OCI-LY1 (cell line): Measurements from ENCODE around the gene PSMA7.

ENCODE experiments used
- H2AFZ ChIP-seq: fragments of 200-600 bp; sonication (generic), shearing (Covaris generic); 2 replicates; pipeline ENCODE4 v1.6.0; 2014; ENCODE audit warnings: antibody characterized with exemption, mild to moderate bottlenecking, low read length
- H3F3A ChIP-seq: fragments of 200-600 bp; sonication (generic), shearing (Covaris generic); 2 replicates; pipeline ENCODE4 v1.6.0; 2014; ENCODE audit warnings: mild to moderate bottlenecking, antibody characterized with exemption, low read length, moderate library complexity; ENCODE audit not compliant: insufficient read depth
- H3K27ac ChIP-seq: fragments of 200-600 bp; sonication (generic); 2 replicates; pipeline ENCODE4 v1.5.1; 2014; ENCODE audit warnings: low read length, mixed run types, mild to moderate bottlenecking, low read depth; ENCODE audit not compliant: poor library complexity, severe bottlenecking
- H3K27me3 ChIP-seq: fragments of 200-600 bp; sonication (generic); 2 replicates; pipeline ENCODE4 v1.6.0; 2014; ENCODE audit warnings: antibody characterized with exemption, mild to moderate bottlenecking, low read length, moderate library complexity; ENCODE audit not compliant: insufficient read depth
- H3K36me3 ChIP-seq: fragments of 200-600 bp; sonication (generic); 2 replicates; pipeline ENCODE4 v1.6.1; 2014; ENCODE audit warnings: mild to moderate bottlenecking, antibody characterized with exemption, low read length, moderate library complexity, mixed read lengths; ENCODE audit not compliant: insufficient read depth
- H3K4me1 ChIP-seq: fragments of 200-600 bp; sonication (generic); 2 replicates; pipeline ENCODE4 v1.5.1; 2014; ENCODE audit warnings: mild to moderate bottlenecking, low read length, moderate library complexity; ENCODE audit not compliant: insufficient read depth, severe bottlenecking
- H3K4me2 ChIP-seq: fragments of 200-600 bp; sonication (generic), shearing (Covaris generic); 2 replicates; pipeline ENCODE4 v1.6.1; 2014; ENCODE audit warnings: low read length
- H3K4me3 ChIP-seq: fragments of 200-600 bp; sonication (generic); 2 replicates; pipeline ENCODE4 v1.5.1; 2014; ENCODE audit warnings: low read length, low read depth, mild to moderate bottlenecking, mixed read lengths; ENCODE audit not compliant: poor library complexity, severe bottlenecking
- H3K79me2 ChIP-seq: fragments of 200-600 bp; shearing (Covaris generic); 2 replicates; pipeline ENCODE4 v1.6.1; 2016; ENCODE audit warnings: mixed run types, low read length, mixed read lengths; ENCODE audit not compliant: insufficient read depth
- H3K9ac ChIP-seq: fragments of 200-600 bp; sonication (generic), shearing (Covaris generic); 2 replicates; pipeline ENCODE4 v1.6.1; 2014; ENCODE audit warnings: mild to moderate bottlenecking, low read length, mixed read lengths
- H3K9me2 ChIP-seq: fragments of 200-600 bp; sonication (generic), shearing (Covaris generic); 2 replicates; pipeline ENCODE4 v1.6.1; 2014; ENCODE audit warnings: low read depth, mild to moderate bottlenecking, low read length, mixed read lengths
- H3K9me3 ChIP-seq: fragments of 200-600 bp; shearing (Covaris generic); 2 replicates; pipeline ENCODE4 v1.6.1; 2014; ENCODE audit warnings: low read length, mixed read lengths
- H4K20me1 ChIP-seq: fragments of 200-600 bp; sonication (generic), shearing (Covaris generic); 2 replicates; pipeline ENCODE4 v1.6.0; 2016; ENCODE audit warnings: mild to moderate bottlenecking, low read length; ENCODE audit not compliant: insufficient read depth
- EZH2 ChIP-seq: fragments of 200-600 bp; sonication (generic), shearing (Covaris generic); IDR thresholded peaks from 2 replicates; pipeline ENCODE4 v1.8.0; 2017; ENCODE audit warnings: borderline replicate concordance, mixed run types, mild to moderate bottlenecking, antibody characterized with exemption, low read length, moderate library complexity, mixed read lengths
- TF ChIP-seq, protein P1 (sequence below): fragments of 200-600 bp; sonication (generic), shearing (Covaris generic); IDR thresholded peaks from 2 replicates; pipeline ENCODE4 v1.5.1; 2017; ENCODE audit warnings: mild to moderate bottlenecking, antibody characterized with exemption, low read length, moderate library complexity, mixed read lengths

The PSMA7 gene

GRCh38 chr20:62132421-62132820 lies 10.8 kb downstream of the PSMA7 start:
- Histone ChIP-seq H4K20me1 (no peaks in the 10 kb centered on the region), H3K27me3 (no peaks in the 10 kb centered on the region), H3F3A (peaks cover 6% of the 10 kb centered on the region; the same call in 1 of the 2 replicates), H3K9ac (no peak overlapping the region), H3K9me3 (no peaks in the 10 kb centered on the region), H3K79me2 (no peaks in the 10 kb centered on the region), H3K36me3 (peaks cover 99% of the 10 kb centered on the region), H2AFZ (no peak overlapping the region), H3K4me3 (no peak overlapping the region), H3K27ac (no peak overlapping the region), H3K9me2 (no peaks in the 10 kb centered on the region), H3K4me1 (peaks cover 17% of the 10 kb centered on the region), H3K4me2 (no peak overlapping the region)
- TF ChIP-seq, protein P1, sequence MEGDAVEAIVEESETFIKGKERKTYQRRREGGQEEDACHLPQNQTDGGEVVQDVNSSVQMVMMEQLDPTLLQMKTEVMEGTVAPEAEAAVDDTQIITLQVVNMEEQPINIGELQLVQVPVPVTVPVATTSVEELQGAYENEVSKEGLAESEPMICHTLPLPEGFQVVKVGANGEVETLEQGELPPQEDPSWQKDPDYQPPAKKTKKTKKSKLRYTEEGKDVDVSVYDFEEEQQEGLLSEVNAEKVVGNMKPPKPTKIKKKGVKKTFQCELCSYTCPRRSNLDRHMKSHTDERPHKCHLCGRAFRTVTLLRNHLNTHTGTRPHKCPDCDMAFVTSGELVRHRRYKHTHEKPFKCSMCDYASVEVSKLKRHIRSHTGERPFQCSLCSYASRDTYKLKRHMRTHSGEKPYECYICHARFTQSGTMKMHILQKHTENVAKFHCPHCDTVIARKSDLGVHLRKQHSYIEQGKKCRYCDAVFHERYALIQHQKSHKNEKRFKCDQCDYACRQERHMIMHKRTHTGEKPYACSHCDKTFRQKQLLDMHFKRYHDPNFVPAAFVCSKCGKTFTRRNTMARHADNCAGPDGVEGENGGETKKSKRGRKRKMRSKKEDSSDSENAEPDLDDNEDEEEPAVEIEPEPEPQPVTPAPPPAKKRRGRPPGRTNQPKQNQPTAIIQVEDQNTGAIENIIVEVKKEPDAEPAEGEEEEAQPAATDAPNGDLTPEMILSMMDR = no peak
- no peak for TF ChIP-seq EZH2

DNA sequence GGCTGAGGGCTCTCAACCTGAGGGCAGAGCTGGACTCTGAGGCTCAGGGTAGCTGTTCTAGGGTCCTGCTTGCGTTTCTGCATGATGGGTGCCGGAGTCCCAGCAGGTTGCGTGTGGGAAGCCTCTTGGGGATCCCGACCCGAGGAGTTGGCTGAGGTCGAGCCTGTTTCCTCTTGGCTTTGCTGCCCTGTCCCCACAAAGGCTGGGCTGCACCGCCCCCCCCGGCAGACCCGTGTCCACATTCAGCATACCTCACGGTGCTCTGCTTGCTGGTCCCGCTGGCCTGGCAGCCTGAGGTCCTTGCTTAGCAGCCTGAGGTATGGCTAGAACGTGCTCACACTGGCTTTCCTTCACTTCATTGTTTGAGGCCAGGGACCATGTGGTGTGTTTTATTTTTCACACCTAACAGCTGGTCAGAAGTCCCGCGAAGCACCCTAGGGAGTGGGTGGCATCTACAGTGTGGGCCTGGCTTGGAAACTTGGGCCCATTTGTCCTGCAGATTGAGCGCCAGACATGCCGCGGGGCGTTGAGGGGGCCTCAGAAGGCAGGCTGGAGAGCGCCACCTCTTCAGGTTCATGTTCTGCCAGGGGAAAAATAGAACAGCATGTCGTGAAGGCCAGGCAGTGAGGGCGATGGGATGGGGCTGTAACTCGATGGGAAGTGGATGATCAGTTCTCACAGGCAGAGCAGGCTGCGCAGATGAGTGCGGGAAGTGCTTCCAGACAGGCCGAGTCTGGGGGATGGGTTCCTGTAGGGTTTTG lies 11.5 kb downstream of the PSMA7 start:
- H4K20me1 ChIP-seq = no peaks in the 10 kb centered on the region
- H3K79me2 ChIP-seq = no peaks in the 10 kb centered on the region

DNA sequence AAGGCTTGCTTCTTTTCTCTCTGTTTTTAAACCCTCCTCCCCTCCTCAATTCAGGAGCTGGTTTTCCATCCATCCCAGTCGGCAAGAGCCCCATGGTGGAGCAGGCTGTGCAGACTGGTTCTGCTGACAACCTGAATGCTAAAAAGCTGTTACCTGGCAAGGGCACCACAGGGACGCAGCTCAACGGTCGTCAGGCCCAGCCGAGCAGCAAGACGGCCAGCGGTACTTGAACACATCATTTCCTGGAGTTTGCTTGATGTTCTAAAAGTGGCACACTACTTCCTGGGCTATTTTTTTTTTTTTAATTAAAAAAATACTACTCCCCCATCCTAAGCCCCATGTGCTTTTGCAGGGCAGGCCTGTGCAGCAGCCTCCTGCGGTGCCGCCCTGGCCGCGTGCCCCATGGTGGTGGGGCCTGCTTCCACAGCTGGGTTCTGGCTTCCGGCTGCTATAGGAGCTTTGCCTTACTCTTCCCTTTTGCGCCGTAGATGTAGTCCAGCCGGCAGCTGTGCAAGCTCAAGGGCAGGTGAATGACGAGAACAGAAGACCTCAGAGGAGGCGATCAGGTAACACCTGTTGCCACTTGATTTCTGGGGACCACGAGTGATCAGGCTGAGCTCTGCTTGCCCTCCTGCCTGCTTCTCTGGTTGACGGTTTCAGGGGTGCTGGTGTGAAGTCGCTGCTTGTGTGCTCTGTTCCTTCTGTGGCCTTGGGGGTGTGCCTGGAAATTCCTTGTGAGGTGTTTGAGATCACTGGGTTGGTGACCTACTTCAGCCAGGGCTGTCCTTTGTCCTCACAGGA lies 13.3 kb downstream of the PSMA7 start:
- H3K36me3 ChIP-seq = peaks cover 99% of the 10 kb centered on the region
- H3K9me3 ChIP-seq = no peaks in the 10 kb centered on the region
- peak overlapping the region; percentile 23; the same call in 1 of the 2 replicates for H3K9ac ChIP-seq
- no peaks in the 10 kb centered on the region for H3F3A ChIP-seq
- H3K4me3 ChIP-seq = no peak overlapping the region
- H3K27ac ChIP-seq = peak overlapping the region; percentile 55
- peaks cover 17% of the 10 kb centered on the region for H3K4me1 ChIP-seq
- no peaks in the 10 kb centered on the region for H3K27me3 ChIP-seq
- no peaks in the 10 kb centered on the region for H3K79me2 ChIP-seq
- no peaks in the 10 kb centered on the region for H4K20me1 ChIP-seq
- peak overlapping the region; percentile 11; the same call in 1 of the 2 replicates for H3K4me2 ChIP-seq
- no peaks in the 10 kb centered on the region for H3K9me2 ChIP-seq
- TF ChIP-seq, protein P1 = no peak
- TF ChIP-seq EZH2 = no peak
- no peak overlapping the region for H2AFZ ChIP-seq

More for the DNA sequence above, 11.5 kb downstream of the PSMA7 start:
- Histone ChIP-seq H3K9me3 (no peaks in the 10 kb centered on the region), H3K4me3 (no peak overlapping the region), H2AFZ (no peak overlapping the region), H3K9me2 (no peaks in the 10 kb centered on the region), H3K36me3 (peaks cover 99% of the 10 kb centered on the region), H3K27me3 (no peaks in the 10 kb centered on the region), H3K4me2 (no peak overlapping the region), H3K27ac (no peak overlapping the region), H3K4me1 (peaks cover 17% of the 10 kb centered on the region), H3F3A (peaks cover 6% of the 10 kb centered on the region; the same call in 1 of the 2 replicates), H3K9ac (no peak overlapping the region)
- TF ChIP-seq, protein P1 = no peak
- TF ChIP-seq EZH2 = no peak
